Neuronal stem cell (in vitro differentiated cells): ENCODE data around the gene SH3YL1.

Experiments
- DNase-seq: peaks from one replicate; pipeline ENCODE4 v3.0.0-alpha.2; 2013; ENCODE audit warnings: low spot score
- H2AFZ ChIP-seq: one replicate; pipeline ENCODE4 v1.6.1; 2013; ENCODE audit warnings: mild to moderate bottlenecking, low read length, inconsistent platforms
- H2AK5ac ChIP-seq: 2 replicates; pipeline ENCODE4 v1.6.1; 2013; ENCODE audit warnings: low read depth, mild to moderate bottlenecking, inconsistent platforms, low read length, moderate library complexity, mixed read lengths
- H2BK120ac ChIP-seq: 2 replicates; pipeline ENCODE4 v1.6.1; 2013; ENCODE audit warnings: low read depth, mild to moderate bottlenecking, inconsistent platforms, low read length, moderate library complexity, mixed read lengths
- H2BK12ac ChIP-seq: one replicate; pipeline ENCODE4 v1.6.1; 2013; ENCODE audit warnings: low read length, inconsistent platforms
- H2BK15ac ChIP-seq: 2 replicates; pipeline ENCODE4 v1.6.1; 2013; ENCODE audit warnings: mild to moderate bottlenecking, low read length, inconsistent platforms, mixed read lengths
- H2BK5ac ChIP-seq: one replicate; pipeline ENCODE4 v1.6.1; 2013; ENCODE audit warnings: inconsistent platforms, mild to moderate bottlenecking, low read length, moderate library complexity
- H3K14ac ChIP-seq: one replicate; pipeline ENCODE4 v1.6.1; 2013; ENCODE audit warnings: low read length, inconsistent platforms
- H3K18ac ChIP-seq: 2 replicates; pipeline ENCODE4 v1.6.1; 2013; ENCODE audit warnings: low read length, inconsistent platforms
- H3K23ac ChIP-seq: 2 replicates; pipeline ENCODE4 v1.6.1; 2013; ENCODE audit warnings: low read depth, mild to moderate bottlenecking, mixed read lengths, low read length, inconsistent platforms; ENCODE audit not compliant: poor library complexity
- H3K27ac ChIP-seq: replicated peaks from 3 replicates; pipeline ENCODE4 v1.5.1; 2013; ENCODE audit warnings: low read length, inconsistent platforms
- H3K27me3 ChIP-seq, 3 experiments: 2 replicates each; pipeline ENCODE4 v1.6.1; 2013; ENCODE audit warnings: low read length in 3 of 3, mild to moderate bottlenecking in 2 of 3, inconsistent platforms in 1 of 3, low read depth in 1 of 3, mixed read lengths in 1 of 3, moderate library complexity in 1 of 3; ENCODE audit not compliant: control insufficient read depth in 3 of 3, insufficient read depth in 3 of 3
- H3K36me3 ChIP-seq, 2 donors: replicated peaks in 1 of 2; 2 replicates each; pipeline ENCODE4 v1.6.1; 2013; ENCODE audit warnings: low read length in 2 of 2; ENCODE audit not compliant: control insufficient read depth in 2 of 2, insufficient read depth in 2 of 2
- H3K4ac ChIP-seq: 2 replicates; pipeline ENCODE4 v1.6.1; 2013; ENCODE audit warnings: inconsistent platforms, mild to moderate bottlenecking, low read length, moderate library complexity
- H3K4me1 ChIP-seq, 2 donors: 1 replicate in 1 of 2; 2 replicates in 1 of 2; pipeline ENCODE4 v1.6.1; 2013; ENCODE audit warnings: low read length in 2 of 2, low read depth in 1 of 2; ENCODE audit not compliant: control insufficient read depth in 2 of 2, insufficient read depth in 1 of 2
- H3K4me2 ChIP-seq: one replicate; pipeline ENCODE4 v1.6.1; 2013; ENCODE audit warnings: mild to moderate bottlenecking, low read length, inconsistent platforms; ENCODE audit not compliant: insufficient read depth, poor library complexity, severe bottlenecking
- H3K4me3 ChIP-seq, 2 donors: 2 replicates each; pipeline ENCODE4 v1.5.1; 2013; ENCODE audit warnings: low read length in 2 of 2, mild to moderate bottlenecking in 2 of 2, inconsistent platforms in 1 of 2, moderate library complexity in 1 of 2
- H3K79me1 ChIP-seq: one replicate; pipeline ENCODE4 v1.6.1; 2013; ENCODE audit warnings: low read depth, mild to moderate bottlenecking, inconsistent platforms, low read length, moderate library complexity
- H3K9ac ChIP-seq: one replicate; pipeline ENCODE4 v1.6.1; 2013; ENCODE audit warnings: mild to moderate bottlenecking, low read depth, low read length, inconsistent platforms; ENCODE audit not compliant: poor library complexity
- H3K9me3 ChIP-seq, 2 donors: replicated peaks in 1 of 2; 2 replicates each; pipeline versions ENCODE3 to v1.6.1; 2013; ENCODE audit warnings: low read length in 2 of 2, mild to moderate bottlenecking in 2 of 2, inconsistent platforms in 1 of 2, low read depth in 1 of 2, mixed read lengths in 1 of 2, moderate library complexity in 1 of 2; ENCODE audit not compliant: control insufficient read depth in 2 of 2, insufficient read depth in 1 of 2
- H4K8ac ChIP-seq: one replicate; pipeline ENCODE4 v1.6.1; 2013; ENCODE audit warnings: low read depth, mild to moderate bottlenecking, inconsistent platforms, low read length, moderate library complexity
- H4K91ac ChIP-seq: one replicate; pipeline ENCODE4 v1.6.1; 2013; ENCODE audit warnings: low read length, low read depth, mild to moderate bottlenecking, inconsistent platforms; ENCODE audit not compliant: poor library complexity
- WGBS, 2 donors: extraction: QIAGEN DNeasy Blood & Tissue Kit; methylation state at CpG; one replicate each; pipeline ENCODE4 v1.1.7; 2013; ENCODE audit warnings: missing lambda C conversion rate in 2 of 2, mixed read lengths in 1 of 2; ENCODE audit not compliant: insufficient read length in 2 of 2, insufficient replicate concordance in 1 of 2; ENCODE audit errors: extremely low coverage in 2 of 2; 5-methylcytosine and 5-hydroxymethylcytosine counted together

Gene SH3YL1

DNA sequence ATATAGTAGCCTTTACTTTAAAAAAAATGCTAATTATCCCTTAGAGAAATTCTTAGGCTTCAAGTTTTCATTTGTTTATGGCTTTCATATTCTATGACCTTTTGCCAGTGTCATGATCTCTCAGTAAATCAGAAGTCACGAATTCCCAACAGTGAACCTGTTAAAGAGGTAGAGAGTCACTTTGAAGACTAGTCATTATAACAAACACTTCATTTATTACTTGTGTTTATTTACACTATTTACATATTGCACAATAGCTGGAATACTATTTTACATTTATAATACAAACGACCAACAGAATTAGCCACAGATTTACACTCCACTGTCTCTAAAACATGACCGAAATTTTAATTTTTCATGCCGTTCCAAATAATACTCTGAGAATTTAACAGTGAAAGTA lies 15.5 kb upstream of the SH3YL1 start:
- H3K4me1 ChIP-seq = peaks cover 3 to 25% of the 10 kb centered on the region in 2 donors
- H3K79me1 ChIP-seq = no peaks in the 10 kb centered on the region
- no peak for DNase-seq
- no peak overlapping the region for H3K4me2 ChIP-seq
- H2AK5ac ChIP-seq = no peak overlapping the region
- no peak overlapping the region for H3K9ac ChIP-seq
- no peak overlapping the region for H2BK15ac ChIP-seq
- H3K4me3 ChIP-seq = no peak overlapping the region
- peaks cover 0 to 4% (median 0%) of the 10 kb centered on the region in 3 experiments for H3K27me3 ChIP-seq
- H3K18ac ChIP-seq = no peak overlapping the region
- no peak overlapping the region for H3K23ac ChIP-seq
- H3K14ac ChIP-seq = no peak overlapping the region
- no peak overlapping the region for H3K27ac ChIP-seq
- peaks cover 0 to 2% of the 10 kb centered on the region in 2 donors for H3K9me3 ChIP-seq
- no peak overlapping the region for H4K91ac ChIP-seq
- no peak overlapping the region for H2BK120ac ChIP-seq
- no peak overlapping the region for H3K4ac ChIP-seq
- H4K8ac ChIP-seq = no peak overlapping the region
- no peak overlapping the region for H2BK5ac ChIP-seq
- no CpG with 5 or more reads among the region's 4 CpGs for WGBS, 2 donors
- no peak overlapping the region for H2BK12ac ChIP-seq
- no peak overlapping the region for H2AFZ ChIP-seq
- peaks cover 20 to 100% of the 10 kb centered on the region in 2 donors for H3K36me3 ChIP-seq

DNA sequence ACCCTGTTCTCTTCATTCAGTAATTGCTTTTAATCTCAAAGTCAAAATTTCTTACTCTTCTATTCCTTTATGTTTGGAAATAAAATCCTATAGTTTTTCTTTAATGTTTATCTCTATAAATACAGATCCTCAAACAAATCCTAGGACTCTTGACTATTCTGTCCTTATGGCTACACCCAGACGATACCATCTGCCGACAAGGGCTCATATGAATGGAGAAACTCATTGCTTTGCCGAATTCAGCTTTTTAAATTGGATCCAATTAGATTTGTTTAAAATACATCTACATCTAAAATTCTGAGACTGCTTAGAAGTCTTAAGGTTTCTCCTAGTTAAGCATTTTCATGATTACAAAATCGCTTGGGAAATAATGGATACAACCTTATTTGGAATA lies 15.1 kb upstream of the SH3YL1 start:
- H3K36me3 ChIP-seq = peaks cover 20 to 100% of the 10 kb centered on the region in 2 donors
- H3K9me3 ChIP-seq = peaks cover 0 to 2% of the 10 kb centered on the region in 2 donors
- H4K8ac ChIP-seq = no peak overlapping the region
- no peak overlapping the region for H2BK12ac ChIP-seq
- H3K14ac ChIP-seq = no peak overlapping the region
- no peak overlapping the region for H3K4me2 ChIP-seq
- H2AK5ac ChIP-seq = no peak overlapping the region
- H3K4me1 ChIP-seq = peaks cover 0 to 25% of the 10 kb centered on the region in 2 donors
- H2BK15ac ChIP-seq = no peak overlapping the region
- no peak overlapping the region for H3K9ac ChIP-seq
- H2AFZ ChIP-seq = no peak overlapping the region
- H2BK5ac ChIP-seq = no peak overlapping the region
- no peaks in the 10 kb centered on the region for H3K79me1 ChIP-seq
- no peak for DNase-seq
- H3K27ac ChIP-seq = no peak overlapping the region
- H3K27me3 ChIP-seq = no peaks in the 10 kb centered on the region
- H4K91ac ChIP-seq = no peak overlapping the region
- H2BK120ac ChIP-seq = no peak overlapping the region
- H3K23ac ChIP-seq = no peak overlapping the region
- WGBS, 2 donors = no CpG with 5 or more reads among the region's 4 CpGs
- no peak overlapping the region for H3K4me3 ChIP-seq
- no peak overlapping the region for H3K4ac ChIP-seq
- H3K18ac ChIP-seq = no peak overlapping the region

DNA sequence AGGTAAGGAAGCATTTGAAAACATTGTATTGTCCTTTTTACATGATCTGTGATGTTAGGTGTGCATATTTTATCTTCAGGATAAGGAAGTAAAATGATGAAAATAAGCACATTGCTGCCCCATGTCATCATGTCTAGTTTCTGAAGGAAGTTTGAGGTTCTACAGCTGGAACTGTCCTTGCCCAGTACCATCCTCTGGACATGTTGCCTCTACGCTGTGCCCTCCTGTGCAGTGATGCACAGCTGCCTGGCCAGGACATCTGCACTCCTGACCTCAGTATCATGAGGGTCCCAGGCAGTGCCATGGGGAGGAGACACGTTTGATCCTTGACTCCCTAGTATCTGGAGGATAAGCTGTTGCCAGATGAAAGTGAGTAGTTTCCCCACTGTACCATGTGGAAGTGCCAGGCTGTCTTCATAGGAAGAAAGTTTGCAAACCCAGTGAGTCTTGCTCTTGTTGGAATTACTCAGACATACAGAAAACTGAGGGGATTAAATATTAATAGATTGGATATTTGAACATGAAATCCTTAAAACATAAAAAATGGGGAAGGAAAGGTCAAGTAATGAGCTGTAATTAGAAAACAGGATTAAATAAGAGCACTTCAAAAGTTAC lies 14.6 kb upstream of the SH3YL1 start:
- no CpG with 5 or more reads among the region's 2 CpGs for WGBS, 2 donors
- H3K79me1 ChIP-seq = no peaks in the 10 kb centered on the region
- H2BK5ac ChIP-seq = no peak overlapping the region
- no peak overlapping the region for H2BK15ac ChIP-seq
- no peak overlapping the region for H3K14ac ChIP-seq
- no peak overlapping the region for H2BK12ac ChIP-seq
- H3K18ac ChIP-seq = no peak overlapping the region
- peaks cover 20 to 100% of the 10 kb centered on the region in 2 donors for H3K36me3 ChIP-seq
- peaks cover 0 to 23% of the 10 kb centered on the region in 2 donors for H3K4me1 ChIP-seq
- no peak overlapping the region for H4K8ac ChIP-seq
- no peak overlapping the region for H3K27ac ChIP-seq
- no peak overlapping the region for H3K4ac ChIP-seq
- peak overlapping the region; percentile 47 for H3K9ac ChIP-seq
- DNase-seq = no peak
- H3K9me3 ChIP-seq = peaks cover 0 to 2% of the 10 kb centered on the region in 2 donors
- no peak overlapping the region for H4K91ac ChIP-seq
- H3K4me2 ChIP-seq = no peak overlapping the region
- H2BK120ac ChIP-seq = no peak overlapping the region
- no peaks in the 10 kb centered on the region for H3K27me3 ChIP-seq
- peak overlapping the region in 1 of 2 donors; percentile 60 for H3K4me3 ChIP-seq
- H3K23ac ChIP-seq = no peak overlapping the region
- no peak overlapping the region for H2AK5ac ChIP-seq
- H2AFZ ChIP-seq = no peak overlapping the region

DNA sequence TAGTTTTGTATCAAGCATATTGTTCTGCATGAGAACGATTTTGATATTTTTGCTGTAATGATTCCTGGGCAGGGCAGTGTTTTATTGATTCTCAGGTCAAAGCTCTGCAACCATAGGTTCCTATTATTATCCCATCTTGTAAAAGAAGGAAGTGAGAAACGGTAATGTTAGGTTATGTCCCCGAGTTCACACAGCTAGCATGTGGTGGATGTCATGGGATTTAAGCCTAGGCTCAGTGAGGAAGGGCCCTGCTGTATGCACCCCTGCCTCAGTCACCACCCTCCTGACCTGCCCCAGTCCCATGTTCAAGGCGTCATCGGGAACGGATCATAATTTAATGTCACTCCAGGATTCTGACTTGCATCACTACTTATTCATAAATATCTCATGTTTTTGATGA lies 11.6 kb upstream of the SH3YL1 start:
- no peak overlapping the region for H3K18ac ChIP-seq
- peaks cover 1% of the 10 kb centered on the region for H3K79me1 ChIP-seq
- H3K9ac ChIP-seq = no peak overlapping the region
- H3K4me1 ChIP-seq = peaks cover 0 to 3% of the 10 kb centered on the region in 2 donors
- peaks cover 13 to 100% of the 10 kb centered on the region in 2 donors for H3K36me3 ChIP-seq
- H2AK5ac ChIP-seq = no peak overlapping the region
- no peak overlapping the region for H3K23ac ChIP-seq
- no peak overlapping the region for H3K4ac ChIP-seq
- H2BK15ac ChIP-seq = no peak overlapping the region
- H3K27me3 ChIP-seq = no peaks in the 10 kb centered on the region
- no peak overlapping the region for H2BK12ac ChIP-seq
- H3K4me2 ChIP-seq = no peak overlapping the region
- no peak overlapping the region for H4K91ac ChIP-seq
- H2BK120ac ChIP-seq = no peak overlapping the region
- H4K8ac ChIP-seq = no peak overlapping the region
- peaks cover 0 to 2% of the 10 kb centered on the region in 2 donors for H3K9me3 ChIP-seq
- H3K27ac ChIP-seq = no peak overlapping the region
- no CpG with 5 or more reads among the region's 6 CpGs for WGBS, 2 donors
- no peak overlapping the region for H2AFZ ChIP-seq
- no peak overlapping the region for H2BK5ac ChIP-seq
- H3K4me3 ChIP-seq = no peak overlapping the region
- no peak overlapping the region for H3K14ac ChIP-seq
- no peak for DNase-seq
